Measurements from ENCODE around the gene SCAP.
A peak's percentile ranks its signal among the peaks of the same experiment; 100 is the strongest.
"Not testable (repeated sequence)": the region's sequence is repeated elsewhere in the genome, so short reads cannot be mapped to it uniquely, and the experiment has no call there.

SCAP gene

GRCh38 chr3:47392933-47393332, 82.8 kb downstream of the SCAP start:
- DNase-seq = no peak

- DNase-seq = no peak
Measured at GRCh38 chr3:47385796-47386195, 89.9 kb downstream of the SCAP start.

GRCh38 chr3:47385007-47385406, 90.7 kb downstream of the SCAP start:
- DNase-seq = no peak

- no peak for DNase-seq
Measured at GRCh38 chr3:47384425-47384824, 91.3 kb downstream of the SCAP start.

GRCh38 chr3:47381317-47382157, 94.2 kb downstream of the SCAP start:
- peak; percentile 90 for DNase-seq

GRCh38 chr3:47380601-47381316, 95.0 kb downstream of the SCAP start, which contains the start of gene PTPN23:
TSS of gene PTPN23 (plus strand) at chr3:47381021. CDS start at chr3:47381097, 76 bp downstream.
- peak; percentile 100 for DNase-seq

GRCh38 chr3:47380026-47380600, 95.6 kb downstream of the SCAP start:
- no peak for DNase-seq

GRCh38 chr3:47379411-47379899, 96.3 kb downstream of the SCAP start:
- DNase-seq = no peak

- no peak for DNase-seq
Measured at GRCh38 chr3:47378869-47379268, 96.9 kb downstream of the SCAP start.

GRCh38 chr3:47377186-47377585, 98.6 kb downstream of the SCAP start:
- no peak for DNase-seq

- DNase-seq = no peak
Measured at GRCh38 chr3:47376393-47376792, 99.3 kb downstream of the SCAP start.

- no peak for DNase-seq
Measured at GRCh38 chr3:47374587-47374986, 101.2 kb downstream of the SCAP start.

- DNase-seq = peak; percentile 73
Measured at GRCh38 chr3:47370887-47371697, 104.6 kb downstream of the SCAP start.

- not testable (repeated sequence) for DNase-seq
Measured at GRCh38 chr3:47370020-47370419, 105.7 kb downstream of the SCAP start.

- DNase-seq = peak; percentile 17
Measured at GRCh38 chr3:47367631-47368030, 108.1 kb downstream of the SCAP start.

- no peak for DNase-seq
Measured at GRCh38 chr3:47366833-47367232, 108.9 kb downstream of the SCAP start.

GRCh38 chr3:47365213-47366153, 110.3 kb downstream of the SCAP start:
- no peak for DNase-seq
